Prostate gland (tissue), 2 donors: ENCODE results near the gene SLIT3. TPM values are rescaled to one million over a fixed set of nuclear protein-coding genes. Genes with fewer than 3 reads are reported as not detected.

ENCODE experiments used
- DNase-seq: peaks from one replicate; pipeline ENCODE4 v3.0.0-alpha.2; 2019; ENCODE audit warnings: low spot score
- H3K27ac ChIP-seq, 2 donors: fragments of 200-600 bp; sonication (generic); 2 replicates each; pipeline ENCODE4 v1.5.1; 2017 to 2019
- H3K27me3 ChIP-seq: fragments of 200-600 bp; sonication (generic); replicated peaks from 2 replicates; pipeline ENCODE4 v1.5.1; 2019; ENCODE audit not compliant: insufficient read depth
- H3K36me3 ChIP-seq, 2 donors: fragments of 200-600 bp; sonication (generic); 1 replicate in 1 of 2; 2 replicates in 1 of 2; pipeline versions ENCODE4 v1.5.1 to v1.8.1; 2017 to 2019
- H3K4me1 ChIP-seq: fragments of 200-600 bp; sonication (generic); replicated peaks from 2 replicates; pipeline ENCODE4 v1.5.1; 2019
- H3K4me3 ChIP-seq, 2 donors: fragments of 200-600 bp; sonication (generic); 2 replicates each; pipeline ENCODE4 v1.5.1; 2017 to 2019
- H3K9me3 ChIP-seq: fragments of 200-600 bp; sonication (generic); 2 replicates; pipeline ENCODE4 v1.5.1; 2017
- POLR2A ChIP-seq: fragments of 450-650 bp; IDR thresholded peaks from one replicate; pipeline ENCODE4 v1.6.1; 2016; ENCODE audit warnings: antibody characterized with exemption, mild to moderate bottlenecking
- POLR2AphosphoS5 ChIP-seq: sonication (generic); formaldehyde crosslinking; IDR thresholded peaks from one replicate; pipeline ENCODE4 v1.6.1; 2017; ENCODE audit warnings: antibody characterized with exemption
- WGBS: methylation state at CpG from one replicate; pipeline ENCODE4 v1.1.5; 2018; 5-methylcytosine and 5-hydroxymethylcytosine counted together
- intact Hi-C: fragments of 100-400 bp; cut with DNase I; formaldehyde crosslinking; loops from one replicate; pipeline ENCODE4 v1.14.2; 2022
- total RNA-seq, 2 donors: library from RNA; depleted of rRNA; stranded (reverse); fragments of >200 nt; gene quantifications; one replicate each; pipeline ENCODE4 v1.1.0, GENCODE V29; 2016
- TF ChIP-seq, protein P1 (sequence below), 4 experiments: fragments of 200-600 bp in 2 of 4; fragments of 450-650 bp in 2 of 4; sonication (generic) in 2 of 4; IDR thresholded peaks; 1 replicate in 3 of 4; 2 replicates in 1 of 4; pipeline ENCODE4 v1.5.1; 2016 to 2019; ENCODE audit warnings: antibody characterized with exemption in 4 of 4, mild to moderate bottlenecking in 2 of 4, moderate library complexity in 2 of 4

The SLIT3 gene
- total RNA-seq, 2 donors from 2014 or later: 8.3 TPM

DNA sequence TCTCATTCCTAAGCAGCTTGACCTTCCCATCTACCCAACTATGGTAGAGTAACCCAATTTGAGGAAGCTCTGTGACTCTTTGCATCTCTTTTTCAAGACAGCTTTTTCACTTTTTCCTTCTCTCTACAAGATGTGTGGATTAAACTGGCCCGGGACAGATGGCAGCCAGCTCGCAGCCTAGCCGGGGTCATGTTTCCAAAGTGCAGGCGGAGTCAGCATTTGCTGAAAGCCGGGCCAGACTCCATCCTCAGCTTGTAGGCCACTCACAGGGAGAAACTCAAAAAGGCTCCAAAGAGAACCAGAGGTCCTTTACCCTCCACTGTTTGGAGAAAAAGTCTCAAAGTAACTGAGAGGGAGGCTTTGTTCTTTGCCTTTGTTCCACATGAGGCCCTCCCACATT, 435.0 kb downstream of the SLIT3 start:
- Histone ChIP-seq H3K27ac (no peak overlapping the region), H3K9me3 (no peaks in the 10 kb centered on the region), H3K27me3 (no peaks in the 10 kb centered on the region), H3K4me1 (no peaks in the 10 kb centered on the region), H3K36me3 (no peaks in the 10 kb centered on the region), H3K4me3 (no peak overlapping the region)
- DNase-seq: no peak
- WGBS: 40% methylated on average over 5 of the region's 5 CpGs
- TF ChIP-seq POLR2AphosphoS5: no peak
- TF ChIP-seq, protein P1, sequence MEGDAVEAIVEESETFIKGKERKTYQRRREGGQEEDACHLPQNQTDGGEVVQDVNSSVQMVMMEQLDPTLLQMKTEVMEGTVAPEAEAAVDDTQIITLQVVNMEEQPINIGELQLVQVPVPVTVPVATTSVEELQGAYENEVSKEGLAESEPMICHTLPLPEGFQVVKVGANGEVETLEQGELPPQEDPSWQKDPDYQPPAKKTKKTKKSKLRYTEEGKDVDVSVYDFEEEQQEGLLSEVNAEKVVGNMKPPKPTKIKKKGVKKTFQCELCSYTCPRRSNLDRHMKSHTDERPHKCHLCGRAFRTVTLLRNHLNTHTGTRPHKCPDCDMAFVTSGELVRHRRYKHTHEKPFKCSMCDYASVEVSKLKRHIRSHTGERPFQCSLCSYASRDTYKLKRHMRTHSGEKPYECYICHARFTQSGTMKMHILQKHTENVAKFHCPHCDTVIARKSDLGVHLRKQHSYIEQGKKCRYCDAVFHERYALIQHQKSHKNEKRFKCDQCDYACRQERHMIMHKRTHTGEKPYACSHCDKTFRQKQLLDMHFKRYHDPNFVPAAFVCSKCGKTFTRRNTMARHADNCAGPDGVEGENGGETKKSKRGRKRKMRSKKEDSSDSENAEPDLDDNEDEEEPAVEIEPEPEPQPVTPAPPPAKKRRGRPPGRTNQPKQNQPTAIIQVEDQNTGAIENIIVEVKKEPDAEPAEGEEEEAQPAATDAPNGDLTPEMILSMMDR (IDR thresholded peaks at IDR 0.05): no peak
- TF ChIP-seq POLR2A: no peak
- intact Hi-C loops: no loop called here

DNA sequence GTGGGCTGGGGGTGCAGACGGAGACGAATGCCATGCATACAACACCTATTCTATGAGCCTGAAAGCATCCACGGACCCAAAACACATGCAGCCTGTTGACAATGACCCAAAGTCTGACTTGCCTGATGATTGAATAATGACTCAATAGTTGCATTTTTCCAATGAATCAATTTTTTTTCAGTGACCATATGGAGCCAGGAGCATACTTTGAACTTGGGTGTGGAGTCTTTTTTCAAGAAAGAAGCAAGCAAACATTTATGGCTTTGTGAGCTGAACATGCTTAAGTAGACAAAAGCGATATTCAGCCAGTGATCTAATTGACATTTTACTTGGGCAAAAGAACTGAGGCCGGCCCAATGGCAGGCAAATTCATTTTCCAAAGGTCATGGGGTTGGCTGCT, 437.9 kb downstream of the SLIT3 start:
- no peaks in the 10 kb centered on the region for H3K27me3 ChIP-seq
- no peaks in the 10 kb centered on the region for H3K9me3 ChIP-seq
- no peaks in the 10 kb centered on the region for H3K36me3 ChIP-seq
- no peak overlapping the region for H3K4me3 ChIP-seq
- H3K4me1 ChIP-seq: no peaks in the 10 kb centered on the region
- no peak overlapping the region for H3K27ac ChIP-seq
- 90% methylated on average over 5 of the region's 5 CpGs for WGBS
- DNase-seq: no peak
- intact Hi-C loops: no loop called here
- TF ChIP-seq POLR2A (no peak), POLR2AphosphoS5 (no peak)
- TF ChIP-seq, protein P1 (IDR thresholded peaks at IDR 0.05): no peak

DNA sequence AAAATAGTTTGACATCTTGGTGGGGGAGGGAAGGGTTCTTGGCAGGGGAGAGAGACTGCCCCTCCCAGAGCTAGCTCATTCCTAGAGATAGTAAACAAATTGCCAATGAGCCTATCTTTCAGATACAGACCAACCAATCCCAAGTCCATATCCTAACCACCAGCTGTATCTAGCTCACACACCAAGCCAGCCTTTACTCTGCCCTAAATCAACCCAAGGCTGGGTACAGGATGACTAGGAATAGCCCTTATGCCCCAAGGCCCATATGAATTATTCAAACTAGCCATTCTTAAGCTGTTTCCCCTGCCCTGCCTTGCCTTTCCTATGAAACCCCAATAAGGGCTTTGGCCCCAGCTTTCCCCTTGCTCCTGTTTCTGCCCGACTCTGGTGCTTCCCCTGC, 440.4 kb downstream of the SLIT3 start:
- no peaks in the 10 kb centered on the region for H3K27me3 ChIP-seq
- intact Hi-C loops: no loop called here
- no peak for TF ChIP-seq POLR2A
- H3K4me3 ChIP-seq: no peak overlapping the region
- 92% methylated on average over 1 of the region's 1 CpG for WGBS
- no peaks in the 10 kb centered on the region for H3K36me3 ChIP-seq
- H3K27ac ChIP-seq: no peak overlapping the region
- no peaks in the 10 kb centered on the region for H3K9me3 ChIP-seq
- no peak for DNase-seq
- H3K4me1 ChIP-seq: no peaks in the 10 kb centered on the region

DNA sequence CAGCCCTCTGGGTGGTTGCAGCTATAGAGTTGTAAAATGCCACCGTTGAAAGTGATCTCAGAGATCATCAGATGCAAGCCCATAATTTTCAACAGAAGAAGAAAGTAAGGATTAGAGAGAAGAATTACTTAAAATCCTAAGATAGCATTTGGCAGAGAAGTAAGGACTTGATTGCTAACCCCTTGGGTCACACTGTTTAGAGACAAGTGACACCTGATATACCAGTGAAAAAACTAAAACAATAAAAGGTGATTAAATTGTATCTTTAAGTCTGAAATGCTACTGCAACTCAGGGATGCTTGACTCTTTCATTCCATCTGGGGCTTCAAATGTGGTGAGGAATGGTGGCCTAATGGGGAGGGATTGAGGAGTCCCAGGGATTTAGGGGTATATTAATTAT, 440.9 kb downstream of the SLIT3 start:
- H3K4me3 ChIP-seq: no peak overlapping the region
- no peaks in the 10 kb centered on the region for H3K4me1 ChIP-seq
- DNase-seq: no peak
- H3K9me3 ChIP-seq: no peaks in the 10 kb centered on the region
- H3K27me3 ChIP-seq: no peaks in the 10 kb centered on the region
- 42% methylated on average over 1 of the region's 1 CpG for WGBS
- H3K36me3 ChIP-seq: no peaks in the 10 kb centered on the region
- TF ChIP-seq POLR2A: no peak
- no peak for TF ChIP-seq POLR2AphosphoS5
- TF ChIP-seq, protein P1 (IDR thresholded peaks at IDR 0.05): no peak
- no peak overlapping the region for H3K27ac ChIP-seq
- intact Hi-C loops: no loop called here

DNA sequence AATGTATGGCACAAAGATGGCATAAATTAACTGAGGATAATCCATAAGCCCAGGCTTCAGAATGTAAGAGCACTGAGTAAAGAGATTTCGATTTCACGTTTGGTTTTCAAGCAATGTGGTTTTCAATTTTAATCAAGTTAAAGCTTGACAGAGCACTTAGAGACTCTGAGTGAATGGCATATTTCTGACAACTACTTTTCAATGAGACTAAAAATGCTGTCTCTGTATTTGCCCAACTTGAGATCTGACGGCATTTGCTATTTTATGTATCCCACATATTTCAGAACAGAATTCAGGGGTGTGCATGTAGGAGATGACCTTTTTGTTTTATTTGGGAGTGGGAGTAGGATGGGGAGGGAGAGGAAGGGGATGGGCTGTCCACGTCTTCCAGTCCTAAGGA, 441.5 kb downstream of the SLIT3 start:
- H3K36me3 ChIP-seq: no peaks in the 10 kb centered on the region
- TF ChIP-seq POLR2A (no peak), POLR2AphosphoS5 (no peak)
- TF ChIP-seq, protein P1 (IDR thresholded peaks at IDR 0.05): no peak
- no peaks in the 10 kb centered on the region for H3K9me3 ChIP-seq
- DNase-seq: no peak
- WGBS: 93% methylated on average over 4 of the region's 4 CpGs
- no peak overlapping the region for H3K27ac ChIP-seq
- no peaks in the 10 kb centered on the region for H3K27me3 ChIP-seq
- intact Hi-C loops: no loop called here
- no peaks in the 10 kb centered on the region for H3K4me1 ChIP-seq
- H3K4me3 ChIP-seq: no peak overlapping the region
